GM21723 (cell line): ENCODE data around the gene BPIFB3.

Source experiments
- ATAC-seq: cut with Tn5 transposase; IDR thresholded peaks from one replicate; pipeline ENCODE4 v1.9.1; 2021; ENCODE audit warnings: mild to moderate bottlenecking, moderate library complexity; ENCODE audit not compliant: unreplicated experiment

BPIFB3 gene

GRCh38 chr20:33053291-33054106 is at the start of gene BPIFB3:
BPIFB3 (plus strand) TSS chr20:33053903; CDS start chr20:33055436, 1,533 bp downstream.
- ATAC-seq, result no peak

DNA sequence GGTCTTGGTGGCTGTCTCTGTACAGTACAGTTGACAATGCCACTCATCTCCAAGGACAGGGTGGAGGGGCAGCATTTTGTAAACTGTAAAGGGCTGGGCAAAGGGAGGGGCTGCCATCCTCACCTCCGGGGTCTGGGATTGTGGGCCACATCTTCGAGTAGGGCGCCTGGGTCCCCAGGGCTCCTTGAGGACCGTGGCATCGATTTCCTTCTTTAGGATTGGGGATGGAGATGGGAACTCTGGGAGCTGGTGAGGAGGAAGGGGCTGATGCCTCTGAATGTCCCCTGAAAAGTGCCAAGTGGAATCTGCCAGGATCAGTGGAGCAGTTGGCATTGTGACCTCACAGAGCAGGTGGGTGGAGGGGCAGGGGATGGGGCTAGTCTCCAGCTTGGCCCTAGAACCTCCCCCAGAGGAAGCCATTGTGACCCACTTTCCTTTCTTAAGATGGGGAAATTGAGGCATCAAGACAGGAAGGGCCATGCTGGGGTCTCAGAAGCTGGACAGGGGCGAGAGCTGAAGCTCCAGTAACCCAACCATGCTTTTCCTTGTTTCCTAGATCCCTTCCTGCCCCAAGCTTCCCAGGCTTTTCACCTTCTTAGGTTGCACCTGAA is 49.5 kb upstream of the BPIFB3 start, which contains the start of gene SUN5:
Gene SUN5, minus strand, starts transcription at position 293 of the 611 bp plus-strand sequence. Its CDS starts 93 bp downstream, at position 200.
- no peak for ATAC-seq

- no peak for ATAC-seq
Measured at GRCh38 chr20:33005132-33005566, 48.6 kb upstream of the BPIFB3 start.

GRCh38 chr20:33005908-33006775 is 47.6 kb upstream of the BPIFB3 start:
- ATAC-seq, result no peak

- ATAC-seq, result no peak
Measured at GRCh38 chr20:33006776-33007375, 46.8 kb upstream of the BPIFB3 start.

GRCh38 chr20:33007376-33008335 is 46.0 kb upstream of the BPIFB3 start, which contains the start of gene BPIFB2:
BPIFB2 (plus strand) TSS chr20:33007704; CDS start chr20:33008575, 871 bp downstream.
- no peak for ATAC-seq

DNA sequence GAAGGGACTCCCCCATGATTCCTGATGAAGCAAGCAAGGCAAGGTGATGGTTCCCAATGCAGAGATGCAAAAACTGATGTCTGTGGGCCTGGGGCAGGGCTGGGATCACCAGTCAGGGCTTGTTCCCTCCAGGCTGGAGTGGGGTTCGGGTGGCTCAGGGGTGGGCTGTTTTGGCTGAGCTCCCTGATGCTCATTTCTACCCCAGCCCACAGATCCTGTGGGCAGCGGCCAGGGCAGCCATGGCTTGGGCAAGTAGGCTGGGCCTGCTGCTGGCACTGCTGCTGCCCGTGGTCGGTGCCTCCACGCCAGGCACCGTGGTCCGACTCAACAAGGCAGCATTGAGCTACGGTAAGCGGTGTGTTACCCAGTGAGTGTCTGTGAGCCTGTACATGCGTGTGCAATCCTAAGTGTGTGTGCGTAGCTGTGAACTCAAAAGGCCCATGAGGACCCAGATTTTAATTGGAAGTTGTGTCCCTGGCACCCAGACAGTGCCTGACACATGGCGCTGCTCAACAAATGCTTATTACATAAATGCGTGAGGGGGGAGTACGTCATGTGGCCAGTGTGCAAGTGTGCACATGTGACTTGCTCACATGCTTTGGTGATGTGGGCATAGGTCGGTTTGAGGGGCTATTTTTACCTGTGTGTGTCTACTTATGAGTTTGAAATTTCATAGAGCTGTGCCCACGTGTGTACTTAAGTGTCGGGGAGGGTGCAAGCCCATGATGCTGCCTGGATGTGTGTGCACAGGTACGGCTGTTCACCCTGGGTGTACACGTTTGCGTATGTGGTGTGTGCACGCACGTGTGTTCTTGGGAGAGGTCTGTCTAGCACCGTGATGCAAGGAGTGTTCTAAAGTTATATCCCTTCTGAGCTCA is 45.1 kb upstream of the BPIFB3 start:
- ATAC-seq, result no peak

GRCh38 chr20:33009214-33010132 is 44.2 kb upstream of the BPIFB3 start:
- no peak for ATAC-seq

DNA sequence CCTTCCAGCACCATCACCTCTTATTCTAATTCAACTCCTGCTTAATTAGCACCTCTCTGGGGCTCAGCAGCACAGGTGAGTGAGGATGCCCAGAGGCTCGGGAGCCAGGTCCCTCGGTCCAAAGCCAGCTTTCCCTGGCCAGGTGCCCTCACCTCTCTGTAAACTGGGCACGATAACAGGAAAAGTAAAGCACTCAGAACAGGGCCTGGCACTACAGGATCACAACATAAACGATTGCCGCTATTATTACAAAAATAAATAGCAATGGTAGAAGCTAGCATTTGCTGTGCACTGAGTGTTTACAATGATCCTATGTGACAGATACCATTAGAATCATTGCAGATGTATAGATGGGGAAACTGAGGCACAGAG is 43.6 kb upstream of the BPIFB3 start:
- ATAC-seq, result no peak

- no peak for ATAC-seq
Measured at GRCh38 chr20:33010674-33011449, 42.8 kb upstream of the BPIFB3 start.

GRCh38 chr20:33012327-33013189 is 41.1 kb upstream of the BPIFB3 start:
- no peak for ATAC-seq

DNA sequence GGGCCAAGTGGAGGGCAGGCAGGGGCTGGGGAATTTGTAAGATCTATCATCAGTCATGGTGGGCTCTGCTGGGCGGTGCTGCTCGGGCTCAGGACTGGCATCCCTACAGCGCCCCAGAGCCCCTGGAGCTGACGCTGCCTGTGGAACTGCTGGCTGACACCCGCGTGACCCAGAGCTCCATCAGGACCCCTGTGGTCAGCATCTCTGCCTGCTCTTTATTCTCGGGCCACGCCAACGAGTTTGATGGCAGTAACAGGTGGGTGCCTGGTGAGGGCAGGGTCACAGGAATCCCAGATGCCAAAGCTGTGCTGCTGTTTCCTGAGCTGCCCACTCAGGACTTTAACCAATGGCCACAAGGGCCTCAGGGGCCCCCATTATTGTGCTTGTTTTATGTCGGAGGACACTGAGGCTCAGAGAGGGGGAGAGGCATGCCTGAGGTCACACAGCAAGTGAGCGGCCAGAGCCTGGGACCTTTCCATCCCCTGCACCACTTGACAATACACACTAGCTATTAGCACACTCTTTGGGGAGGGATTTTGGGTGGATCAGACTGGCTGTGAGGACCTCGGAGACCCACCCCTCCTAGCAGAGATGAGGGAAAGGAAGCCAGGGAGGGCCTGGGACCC is 39.9 kb upstream of the BPIFB3 start:
- no peak for ATAC-seq

- ATAC-seq, result no peak
Measured at GRCh38 chr20:33014336-33015113, 39.2 kb upstream of the BPIFB3 start.

GRCh38 chr20:33015114-33015484 is 38.6 kb upstream of the BPIFB3 start:
- no peak for ATAC-seq
